Stimulated activated CD8-positive, alpha-beta memory T cell treated with anti-CD3 and anti-CD28 coated beads, Interleukin-15, amount 100 ng/mL, for 24 hours (primary cell): Measurements from ENCODE around the gene WWTR1.

ENCODE experiments used
- DNase-seq: peaks from one replicate; pipeline ENCODE4 v3.0.0-alpha.2; 2020; ENCODE audit warnings: low read depth

The WWTR1 gene

DNA sequence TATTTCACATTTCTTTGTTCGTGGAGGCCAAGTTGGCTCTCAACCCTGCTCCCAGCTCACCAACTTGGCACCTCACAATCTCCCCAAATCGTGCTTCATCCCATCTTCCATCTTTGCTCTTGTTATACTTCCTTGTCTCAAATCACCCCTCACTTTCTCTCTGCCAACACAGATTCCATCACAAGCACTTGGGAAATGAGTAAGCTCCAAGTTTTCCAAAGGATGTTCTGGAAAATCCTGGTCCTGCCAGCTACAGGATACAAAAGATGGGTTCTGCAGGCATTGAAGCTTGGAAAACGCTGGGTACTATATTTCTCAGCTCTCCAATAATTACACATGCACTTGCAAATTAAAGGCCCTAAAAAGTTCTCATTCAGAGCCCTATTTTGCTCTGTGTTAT is 187.4 kb downstream of the WWTR1 start:
- no peak for DNase-seq

DNA sequence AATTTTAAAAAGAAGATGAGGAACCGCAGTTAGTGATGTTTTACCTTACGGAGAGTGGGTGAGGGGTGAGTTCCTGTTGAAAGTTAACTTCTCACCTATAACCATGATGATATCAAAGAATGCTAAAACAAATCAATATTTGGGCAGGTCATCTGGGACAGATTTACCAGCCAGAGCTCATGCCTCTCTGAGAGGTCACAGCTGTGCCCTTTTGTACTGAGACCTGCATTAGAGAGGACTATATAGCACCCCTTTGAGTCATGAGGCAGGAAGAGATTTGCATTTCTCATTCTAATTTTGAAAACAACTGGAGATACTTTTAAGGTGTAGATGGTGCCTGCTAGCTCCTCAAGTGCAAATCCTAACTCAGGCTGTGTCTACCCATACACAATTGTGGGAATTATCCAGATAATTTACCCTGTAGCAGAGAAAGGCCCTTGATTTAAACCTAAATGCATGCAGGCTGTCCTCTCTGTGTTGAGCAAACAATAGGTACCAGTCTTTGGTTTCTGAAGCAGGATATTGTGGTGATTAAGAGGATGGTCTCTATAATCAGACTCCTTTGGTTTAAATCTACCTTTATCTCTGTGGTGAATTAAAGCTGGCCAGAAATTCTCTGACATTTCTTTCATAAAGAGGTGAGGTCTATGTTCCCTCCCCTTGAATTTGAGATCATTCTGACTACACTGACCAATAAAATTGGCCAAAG is 189.2 kb downstream of the WWTR1 start:
- DNase-seq = no peak
